HG03442 (cell line): ENCODE results near the gene BRAT1.
A peak's percentile ranks its signal among the peaks of the same experiment; 100 is the strongest.
"Not testable (repeated sequence)": the region's sequence is repeated elsewhere in the genome, so short reads cannot be mapped to it uniquely, and the experiment has no call there.

Experiments
- ATAC-seq: cut with Tn5 transposase; IDR thresholded peaks from one replicate; pipeline ENCODE4 v1.9.1; 2021; ENCODE audit warnings: mild to moderate bottlenecking, moderate library complexity; ENCODE audit not compliant: unreplicated experiment

The BRAT1 gene

DNA sequence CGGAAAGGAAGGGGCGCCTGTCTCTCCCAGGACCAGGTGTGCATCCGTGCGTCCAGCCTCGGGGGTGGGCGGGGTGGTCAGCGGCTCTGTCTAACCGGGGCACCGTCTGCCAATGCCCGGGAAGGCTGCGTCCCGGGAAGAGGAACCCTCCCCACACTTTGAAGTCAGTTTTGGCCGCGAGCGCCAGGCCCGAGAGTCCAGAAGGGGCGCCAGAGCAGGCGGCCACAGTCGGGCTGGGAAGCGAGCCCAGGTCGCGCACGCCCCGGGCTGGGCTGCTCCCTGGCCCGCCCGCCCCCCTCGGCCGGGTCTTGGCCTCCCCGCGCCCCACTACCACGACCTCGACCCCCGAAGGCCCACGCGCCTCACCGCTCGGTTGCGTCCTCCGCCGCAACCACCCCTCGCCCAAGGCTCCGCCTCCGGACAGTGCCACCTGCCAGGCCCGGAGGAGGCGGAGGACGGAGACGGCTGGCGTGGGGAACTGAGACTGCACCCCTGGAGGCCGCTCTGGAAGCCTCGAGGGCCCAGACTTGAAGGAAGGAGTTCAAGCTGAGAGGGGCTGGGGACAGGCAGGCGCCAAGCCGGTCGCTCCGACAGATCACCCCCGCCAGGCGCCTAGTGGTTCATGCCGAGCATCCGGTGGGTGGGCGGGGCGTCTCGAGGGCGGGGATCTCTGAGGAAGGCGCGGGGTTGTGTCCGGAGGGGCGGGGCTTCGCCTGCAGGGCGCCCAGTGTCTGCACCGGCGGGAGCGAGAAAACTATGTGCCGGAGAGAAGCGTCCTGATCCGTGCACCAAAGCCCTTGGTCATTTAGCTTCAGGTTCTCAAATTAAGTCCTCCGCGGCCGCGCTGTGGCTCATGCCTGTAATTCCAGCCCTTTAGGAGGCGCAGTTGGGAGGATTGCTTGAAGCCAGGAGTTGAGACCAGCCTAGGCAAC lies at the start of gene BRAT1:
Gene BRAT1, minus strand, starts transcription at position 404 of the 932 bp plus-strand sequence. CDS start 1,093 bp downstream, outside the sequence.
- peak; percentile 65 for ATAC-seq

- no peak for ATAC-seq
Measured at GRCh38 chr7:2604608-2605174, 49.4 kb upstream of the BRAT1 start.

GRCh38 chr7:2603044-2603965 lies 48.0 kb upstream of the BRAT1 start:
- ATAC-seq: no peak

DNA sequence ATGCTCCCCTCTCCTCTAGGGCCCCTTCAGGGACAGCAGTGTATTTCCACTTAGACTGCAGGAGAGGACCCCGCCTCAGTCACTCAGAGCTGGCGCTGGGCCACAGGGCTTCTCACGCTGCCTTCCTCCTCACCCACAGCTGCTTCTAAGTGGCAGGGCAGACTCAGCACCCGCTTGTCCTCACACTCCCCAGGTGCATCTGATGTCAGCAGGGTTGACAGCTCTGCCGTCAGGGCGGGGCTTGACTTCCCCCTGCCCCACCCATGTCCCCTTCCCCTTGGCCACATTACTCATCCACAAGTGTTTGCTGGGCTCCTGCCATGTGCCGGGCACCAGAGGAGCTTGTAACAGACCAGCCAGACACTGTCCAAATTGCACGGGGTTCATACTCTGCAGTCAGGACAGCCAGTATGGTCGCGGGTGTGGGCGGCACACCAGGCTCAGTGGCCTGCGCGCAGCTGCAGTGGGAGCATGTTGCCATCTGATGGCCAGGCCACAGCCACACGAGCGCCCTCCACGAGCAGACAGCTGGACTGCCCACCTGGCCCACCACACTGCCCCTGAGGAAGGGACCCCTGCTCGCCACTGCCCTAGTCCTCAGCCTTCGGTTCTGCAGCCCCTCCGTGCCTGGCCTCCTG lies 47.2 kb upstream of the BRAT1 start:
- no peak for ATAC-seq

GRCh38 chr7:2601907-2602306 lies 46.6 kb upstream of the BRAT1 start:
- no peak for ATAC-seq

- no peak for ATAC-seq
Measured at GRCh38 chr7:2601065-2601464, 45.7 kb upstream of the BRAT1 start.

GRCh38 chr7:2598154-2598823 lies 43.0 kb upstream of the BRAT1 start:
- ATAC-seq: no peak

- no peak for ATAC-seq
Measured at GRCh38 chr7:2597273-2597640, 41.9 kb upstream of the BRAT1 start.

- no peak for ATAC-seq
Measured at GRCh38 chr7:2596464-2597272, 41.3 kb upstream of the BRAT1 start.

GRCh38 chr7:2595258-2595860 lies 40.0 kb upstream of the BRAT1 start:
- no peak for ATAC-seq

GRCh38 chr7:2594599-2594998 lies 39.3 kb upstream of the BRAT1 start:
- ATAC-seq: no peak

- no peak for ATAC-seq
Measured at GRCh38 chr7:2593036-2593727, 37.9 kb upstream of the BRAT1 start.

GRCh38 chr7:2592375-2592865 lies 37.1 kb upstream of the BRAT1 start:
- no peak for ATAC-seq

DNA sequence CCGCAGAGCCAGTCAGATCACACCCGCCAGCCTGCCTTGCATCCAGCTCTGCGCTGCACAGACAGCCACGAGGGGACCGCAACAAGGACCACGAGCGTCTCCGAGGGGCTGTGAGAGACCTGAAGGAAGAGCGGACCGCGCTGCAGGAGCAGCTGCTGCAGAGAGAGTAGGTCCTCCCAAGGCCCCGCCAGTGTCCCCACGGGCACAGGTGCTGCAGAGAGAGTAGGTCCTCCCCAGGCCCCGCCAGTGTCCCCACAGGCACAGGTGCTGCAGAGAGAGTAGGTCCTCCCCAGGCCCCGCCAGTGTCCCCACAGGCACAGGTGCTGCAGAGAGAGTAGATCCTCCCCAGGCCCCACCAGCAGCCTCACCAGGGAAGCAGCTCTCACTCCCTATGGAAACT lies 34.6 kb upstream of the BRAT1 start:
- ATAC-seq: not testable (repeated sequence)

DNA sequence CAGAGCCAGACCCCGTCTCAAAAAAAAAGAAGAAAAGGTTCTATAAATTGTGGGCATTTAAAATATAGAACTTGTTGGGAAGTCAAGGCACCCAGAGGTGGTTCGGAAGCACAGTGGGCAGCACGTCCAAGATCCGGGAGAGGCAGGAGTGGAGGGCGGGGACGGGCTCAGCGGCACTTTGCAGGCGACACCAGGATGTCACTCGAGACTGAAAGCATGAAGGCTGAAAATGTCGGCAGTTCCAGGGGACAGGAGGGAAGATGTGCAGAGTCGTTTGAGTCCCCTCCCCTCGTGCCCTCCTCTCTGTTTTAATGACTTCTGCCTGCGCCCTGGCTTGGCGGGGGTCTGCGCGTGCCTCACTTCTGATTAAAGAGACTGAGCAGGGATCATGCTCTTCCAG lies 34.0 kb upstream of the BRAT1 start:
- ATAC-seq: no peak

DNA sequence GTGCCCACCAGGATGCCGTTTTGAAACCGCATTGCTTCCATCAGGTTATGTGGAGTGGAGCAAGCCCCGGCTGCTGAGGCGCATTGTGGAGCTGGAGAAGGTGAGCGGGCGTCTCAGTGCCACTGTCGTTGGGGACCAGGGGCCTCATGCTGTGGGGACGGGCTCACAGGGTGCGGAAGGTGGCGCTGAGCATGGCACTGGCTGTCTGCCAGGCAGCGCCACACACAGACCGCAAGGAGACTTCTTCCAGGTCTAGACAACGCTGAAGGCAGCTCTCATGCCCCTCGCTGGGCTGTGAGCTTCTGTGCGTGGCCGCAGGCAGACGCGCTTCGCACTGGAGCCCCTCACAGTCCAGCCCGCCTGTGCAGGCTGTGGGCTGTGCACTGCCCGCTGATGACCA lies 32.5 kb upstream of the BRAT1 start:
- no peak for ATAC-seq

DNA sequence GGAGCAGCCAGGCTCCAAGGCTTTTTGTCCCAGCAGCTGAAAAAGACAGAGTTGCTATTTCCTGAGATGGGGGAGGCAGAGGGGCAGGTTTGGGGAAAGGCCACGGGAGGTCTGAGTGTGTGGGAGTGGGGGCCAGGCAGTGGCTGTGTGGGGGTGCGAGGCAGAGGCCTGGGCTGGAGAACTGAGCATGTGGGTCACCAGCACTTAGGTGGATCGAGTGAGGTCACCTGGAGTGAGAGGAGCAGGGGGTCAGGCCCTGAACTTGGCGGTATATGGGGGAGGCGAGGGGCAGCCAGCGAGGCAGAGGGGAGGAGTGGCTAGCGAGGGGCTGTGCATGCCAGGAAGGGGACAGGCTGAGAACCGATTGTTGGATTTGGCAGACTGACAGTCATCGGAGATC lies 31.8 kb upstream of the BRAT1 start:
- no peak for ATAC-seq

DNA sequence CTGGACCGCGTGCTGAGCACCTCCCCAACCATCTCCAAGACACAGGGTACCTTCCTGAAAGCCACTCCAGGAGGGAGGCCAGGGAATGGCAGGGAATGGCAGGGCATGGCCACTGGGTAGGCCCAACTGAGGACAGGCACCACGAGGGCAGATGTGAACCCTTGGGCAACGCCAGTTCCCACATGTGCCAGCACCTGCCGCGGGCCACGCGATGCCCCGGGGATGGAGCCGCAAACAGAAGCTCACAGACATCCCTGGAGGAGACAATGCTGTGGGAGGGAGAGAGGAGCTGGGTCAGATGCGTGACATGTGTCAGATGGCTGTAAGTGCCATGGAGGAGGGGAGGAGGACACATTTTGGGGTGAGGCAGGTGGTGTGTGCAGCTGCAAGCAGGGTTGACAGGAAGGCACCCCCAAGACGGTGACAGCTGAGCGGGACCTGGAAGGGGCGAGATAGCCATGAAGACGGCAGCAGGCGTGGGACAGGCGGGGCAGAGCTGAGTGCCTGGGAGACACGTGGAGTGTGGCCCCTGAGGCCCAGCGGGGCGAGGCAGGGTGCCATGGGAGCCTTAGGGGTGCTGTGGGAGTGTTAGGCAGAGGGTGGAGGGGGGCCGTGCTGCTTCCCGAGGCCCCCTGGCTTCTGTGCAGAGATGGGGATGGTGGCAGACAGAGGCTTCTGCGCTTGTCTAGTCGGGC lies 31.1 kb upstream of the BRAT1 start:
- ATAC-seq: no peak
